RWPE2 (cell line): ENCODE results near the gene YBX2.

Experiments used
- ATAC-seq: fragments of 200-7000 bp; cut with Tn5 transposase; 3 replicates; pipeline ENCODE4 v1.9.1; 2021; ENCODE audit warnings: low read depth
- DNase-seq: peaks from one replicate; pipeline ENCODE4 v3.0.0-alpha.2; 2020; ENCODE audit warnings: low spot score
- H3K27ac ChIP-seq: fragments of 450-650 bp; 2 replicates; pipeline ENCODE4 v1.5.1; 2017; ENCODE audit warnings: mild to moderate bottlenecking; ENCODE audit not compliant: poor library complexity, severe bottlenecking
- H3K27me3 ChIP-seq: fragments of 250-450 bp; sonication (Bioruptor Pico); 2 replicates; pipeline ENCODE4 v1.5.1; 2021; ENCODE audit warnings: mild to moderate bottlenecking, moderate library complexity; ENCODE audit not compliant: insufficient read depth, poor library complexity, severe bottlenecking
- H3K36me3 ChIP-seq: fragments of 250-450 bp; sonication (Bioruptor Pico); 2 replicates; pipeline ENCODE4 v1.5.1; 2020; ENCODE audit warnings: low read depth, mild to moderate bottlenecking, moderate library complexity
- H3K4me1 ChIP-seq: fragments of 250-450 bp; sonication (Bioruptor Pico); 2 replicates; pipeline ENCODE4 v1.5.1; 2021; ENCODE audit warnings: mild to moderate bottlenecking, moderate library complexity; ENCODE audit not compliant: insufficient read depth, poor library complexity, severe bottlenecking
- H3K4me3 ChIP-seq: fragments of 250-450 bp; sonication (Bioruptor Pico); 2 replicates; pipeline ENCODE4 v1.5.1; 2021; ENCODE audit warnings: mild to moderate bottlenecking, moderate library complexity; ENCODE audit not compliant: severe bottlenecking
- H3K9me3 ChIP-seq: fragments of 250-450 bp; sonication (Bioruptor Pico); 2 replicates; pipeline ENCODE4 v1.5.1; 2021; ENCODE audit warnings: mild to moderate bottlenecking, moderate library complexity; ENCODE audit not compliant: severe bottlenecking
- CTCF ChIP-seq: fragments of 450-650 bp; IDR thresholded peaks from one replicate; pipeline ENCODE4 v1.5.1; 2017; ENCODE audit warnings: mild to moderate bottlenecking, moderate library complexity; ENCODE audit not compliant: poor library complexity, severe bottlenecking

Gene YBX2

GRCh38 chr17:7304179-7304578, 9.7 kb upstream of the YBX2 start:
- H3K4me1 ChIP-seq, result peaks cover 2% of the 10 kb centered on the region
- no peak for ATAC-seq
- no peak overlapping the region for H3K27ac ChIP-seq
- no peak overlapping the region for H3K4me3 ChIP-seq
- peaks cover 10% of the 10 kb centered on the region for H3K36me3 ChIP-seq
- no peak for DNase-seq
- H3K27me3 ChIP-seq, result no peaks in the 10 kb centered on the region
- TF ChIP-seq CTCF, result no peak
- H3K9me3 ChIP-seq, result no peaks in the 10 kb centered on the region

- H3K27ac ChIP-seq, result no peak overlapping the region
Measured at GRCh38 chr17:7296189-7296861, 1.9 kb upstream of the YBX2 start.

GRCh38 chr17:7295230-7296180, 1.1 kb upstream of the YBX2 start:
- Histone ChIP-seq H3K27me3 (no peaks in the 10 kb centered on the region), H3K9me3 (no peaks in the 10 kb centered on the region), H3K27ac (peak overlapping the region; percentile 22), H3K36me3 (no peaks in the 10 kb centered on the region), H3K4me1 (peaks cover 9% of the 10 kb centered on the region), H3K4me3 (peak overlapping the region; percentile 39)
- ATAC-seq (no peak), DNase-seq (no peak)
- no peak for TF ChIP-seq CTCF

More at GRCh38 chr17:7296189-7296861, 1.9 kb upstream of the YBX2 start:
- H3K4me1 ChIP-seq, result peaks cover 9% of the 10 kb centered on the region
- ATAC-seq, result peak; percentile 44
- H3K4me3 ChIP-seq, result no peak overlapping the region
- H3K27me3 ChIP-seq, result no peaks in the 10 kb centered on the region
- H3K36me3 ChIP-seq, result no peaks in the 10 kb centered on the region
- DNase-seq, result peak; percentile 72
- no peaks in the 10 kb centered on the region for H3K9me3 ChIP-seq
- peak; percentile 96 for TF ChIP-seq CTCF

GRCh38 chr17:7293816-7294613, 424 bp downstream of the YBX2 start:
- H3K9me3 ChIP-seq, result no peaks in the 10 kb centered on the region
- ATAC-seq, result peak; percentile 13; the same call in 2 of the 3 replicates

More at GRCh38 chr17:7293816-7294613, 424 bp downstream of the YBX2 start:
- peak overlapping the region; percentile 45 for H3K27ac ChIP-seq
- no peak for TF ChIP-seq CTCF
- H3K4me3 ChIP-seq, result peak overlapping the region; percentile 39
- H3K27me3 ChIP-seq, result no peaks in the 10 kb centered on the region
- DNase-seq, result no peak
- H3K36me3 ChIP-seq, result no peaks in the 10 kb centered on the region
- H3K4me1 ChIP-seq, result peaks cover 9% of the 10 kb centered on the region
